ENCODE measurements around the gene SMAD2. TPM values are rescaled to one million over a fixed set of nuclear protein-coding genes. Genes with fewer than 3 reads are reported as not detected.

The SMAD2 gene
- total RNA-seq, 1 experiment from 2014 or later = 121 TPM

DNA sequence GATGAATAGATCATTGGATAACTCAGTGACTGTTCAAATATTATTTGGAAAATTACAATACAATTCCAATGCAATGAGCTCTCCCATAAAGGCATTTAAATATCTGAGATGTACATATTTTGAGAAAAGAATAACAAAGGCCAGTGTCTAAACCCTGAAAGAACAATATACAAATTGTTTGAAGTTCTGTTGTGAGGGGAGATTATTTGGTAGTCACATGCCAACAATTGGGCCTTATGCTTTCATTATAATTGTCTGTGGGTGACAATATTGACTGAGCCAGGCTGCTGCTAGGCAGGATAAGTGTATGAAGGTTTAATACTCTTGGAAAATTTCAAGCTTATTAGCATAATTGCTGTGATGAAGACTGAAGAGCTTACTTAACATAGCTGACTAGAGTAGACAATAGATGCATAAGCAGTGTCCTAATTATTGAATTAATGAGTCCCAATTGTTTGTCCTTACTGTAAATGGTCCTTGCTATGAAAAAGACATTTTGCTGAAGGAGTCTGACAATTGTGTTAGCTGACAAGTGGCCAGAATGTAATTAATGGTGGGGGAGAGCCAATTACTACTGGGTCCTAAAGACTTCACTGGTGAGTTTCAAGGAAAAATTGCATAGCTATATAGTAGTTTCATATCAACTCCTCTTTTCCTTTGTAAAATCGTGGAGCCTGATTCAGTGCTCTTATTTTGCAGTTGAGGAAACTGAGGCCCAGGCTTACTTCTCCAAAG lies 5.0 kb upstream of the SMAD2 start:
- Histone ChIP-seq H2BK12ac (ENCODE audit: insufficient read length, low read depth, low read length) (no peak overlapping the region), H2AFZ (ENCODE audit: low read length) (no peak overlapping the region), H4K91ac (ENCODE audit: insufficient read length, low read depth, low read length) (no peak overlapping the region), H3K9ac (ENCODE audit: extremely low read depth, insufficient read length, low read length) (no peak overlapping the region), H3K4me2 (ENCODE audit: insufficient read depth, insufficient read length, low read length) (no peak overlapping the region), H3K27ac (ENCODE audit: insufficient read length, low read depth, low read length) (no peak overlapping the region), H3K56ac (ENCODE audit: insufficient read length, low read depth, low read length) (no peak overlapping the region), H2BK20ac (ENCODE audit: low read depth, low read length, poor library complexity, severe bottlenecking) (no peak overlapping the region), H2AK5ac (ENCODE audit: insufficient read length, low read length) (no peak overlapping the region), H3K27me3 (ENCODE audit: insufficient read depth, low read length) (no peaks in the 10 kb centered on the region), H2BK15ac (ENCODE audit: low read depth, low read length) (no peak overlapping the region), H4K5ac (ENCODE audit: insufficient read length, low read depth, low read length) (no peak overlapping the region), H4K8ac (replicated peaks; ENCODE audit: insufficient read length, low read depth, low read length) (no peak overlapping the region), H3K23ac (ENCODE audit: insufficient read length, low read depth, low read length) (no peak overlapping the region), H4K20me1 (ENCODE audit: control insufficient read depth, insufficient read depth, insufficient read length) (no peaks in the 10 kb centered on the region), H2BK5ac (ENCODE audit: insufficient read length, low read length) (no peak overlapping the region), H3K79me2 (ENCODE audit: insufficient read depth, low read length) (no peaks in the 10 kb centered on the region), H3K9me3 (ENCODE audit: control insufficient read depth, low read depth, low read length) (no peaks in the 10 kb centered on the region), H3K4me1 (ENCODE audit: insufficient read depth, low read length) (peaks cover 9% of the 10 kb centered on the region), H2BK120ac (ENCODE audit: low read depth, low read length, poor library complexity, severe bottlenecking) (no peak overlapping the region), H3K14ac (ENCODE audit: insufficient read depth, low read length) (no peak overlapping the region), H3T11ph (ENCODE audit: low read length) (no peak overlapping the region), H3K4ac (ENCODE audit: low read depth, low read length) (no peak overlapping the region), H3K23me2 (ENCODE audit: insufficient read length, low read depth, low read length, poor library complexity, severe bottlenecking) (peaks cover 5% of the 10 kb centered on the region), H3K79me1 (ENCODE audit: insufficient read depth, low read depth, low read length, poor library complexity, severe bottlenecking) (no peaks in the 10 kb centered on the region), H3K18ac (ENCODE audit: insufficient read length, low read depth, low read length) (no peak overlapping the region)
- Mint-ChIP-seq H3K36me3 (ENCODE audit: insufficient read depth in 1 of 3, low read depth in 3 of 3) (no peaks in the 10 kb centered on the region), H3K4me1 (peaks cover 26% of the 10 kb centered on the region in 2 experiments), H3K27me3 (ENCODE audit: low read depth) (no peaks in the 10 kb centered on the region), H3K9me3 (no peaks in the 10 kb centered on the region), H3K4me3 (no peak overlapping the region), H3K27ac (no peak overlapping the region)
- no CpG with 5 or more reads among the region's 1 CpG for WGBS (ENCODE audit: extremely low coverage, insufficient read length, low lambda C conversion rate)
- TF ChIP-seq, protein P1, sequence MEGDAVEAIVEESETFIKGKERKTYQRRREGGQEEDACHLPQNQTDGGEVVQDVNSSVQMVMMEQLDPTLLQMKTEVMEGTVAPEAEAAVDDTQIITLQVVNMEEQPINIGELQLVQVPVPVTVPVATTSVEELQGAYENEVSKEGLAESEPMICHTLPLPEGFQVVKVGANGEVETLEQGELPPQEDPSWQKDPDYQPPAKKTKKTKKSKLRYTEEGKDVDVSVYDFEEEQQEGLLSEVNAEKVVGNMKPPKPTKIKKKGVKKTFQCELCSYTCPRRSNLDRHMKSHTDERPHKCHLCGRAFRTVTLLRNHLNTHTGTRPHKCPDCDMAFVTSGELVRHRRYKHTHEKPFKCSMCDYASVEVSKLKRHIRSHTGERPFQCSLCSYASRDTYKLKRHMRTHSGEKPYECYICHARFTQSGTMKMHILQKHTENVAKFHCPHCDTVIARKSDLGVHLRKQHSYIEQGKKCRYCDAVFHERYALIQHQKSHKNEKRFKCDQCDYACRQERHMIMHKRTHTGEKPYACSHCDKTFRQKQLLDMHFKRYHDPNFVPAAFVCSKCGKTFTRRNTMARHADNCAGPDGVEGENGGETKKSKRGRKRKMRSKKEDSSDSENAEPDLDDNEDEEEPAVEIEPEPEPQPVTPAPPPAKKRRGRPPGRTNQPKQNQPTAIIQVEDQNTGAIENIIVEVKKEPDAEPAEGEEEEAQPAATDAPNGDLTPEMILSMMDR (conservative IDR thresholded peaks at IDR 0.05) = no peak
- DNase-seq = no peak

Measured in H9 (cell line).